HepG2 (cell line): ENCODE measurements around the gene THSD4. TPM values are rescaled to one million over a fixed set of nuclear protein-coding genes. Genes with fewer than 3 reads are reported as not detected.
A peak's percentile ranks its signal among the peaks of the same experiment; 100 is the strongest.

Experiments used
- AGO2 ChIP-seq: fragments of 200-400 bp; formaldehyde crosslinking; optimal IDR thresholded peaks from 2 replicates; pipeline ENCODE3; 2017; ENCODE audit warnings: mild to moderate bottlenecking, low read depth, low read length, moderate library complexity
- CEBPG ChIP-seq: IDR thresholded peaks from 2 replicates; pipeline ENCODE4 v1.6.1; 2016
- CHD2 ChIP-seq: IDR thresholded peaks from 2 replicates; pipeline ENCODE4 v1.6.1; 2011; ENCODE audit warnings: low read depth, low read length, improper control_type of control experiment
- ERF ChIP-seq: IDR thresholded peaks from 2 replicates; pipeline ENCODE4 v1.6.1; 2018; ENCODE audit warnings: missing biosample characterization, missing genetic modification reagents
- HNF4G ChIP-seq, 2 experiments: sonication (generic) in 1 of 2; formaldehyde crosslinking in 1 of 2; IDR thresholded peaks; 2 replicates each; pipeline versions ENCODE4 v1.4.0 to v1.6.1; 2011 to 2020; ENCODE audit warnings: borderline replicate concordance in 2 of 2, low read depth in 2 of 2, mild to moderate bottlenecking in 2 of 2, low read length in 1 of 2, missing genetic modification reagents in 1 of 2, moderate library complexity in 1 of 2
- KLF11 ChIP-seq: IDR thresholded peaks from 2 replicates; pipeline ENCODE4 v1.6.1; 2016; ENCODE audit warnings: missing compliant biosample characterization
- KLF6 ChIP-seq: IDR thresholded peaks from 2 replicates; pipeline ENCODE4 v1.8.0; 2016; ENCODE audit warnings: missing biosample characterization, missing genetic modification reagents
- MTF1 ChIP-seq: sonication (generic); formaldehyde crosslinking; IDR thresholded peaks from 2 replicates; pipeline ENCODE4 v1.5.0; 2020; ENCODE audit warnings: missing genetic modification reagents
- POLR2G ChIP-seq: fragments of 200-400 bp; formaldehyde crosslinking; IDR thresholded peaks from 2 replicates; pipeline ENCODE4 v1.6.1; 2018; ENCODE audit warnings: mild to moderate bottlenecking, low read depth, low read length, moderate library complexity
- SIX1 ChIP-seq: sonication (generic); formaldehyde crosslinking; IDR thresholded peaks from 2 replicates; pipeline ENCODE4 v1.4.0; 2020; ENCODE audit warnings: missing genetic modification reagents, borderline replicate concordance
- SOX13 ChIP-seq, 3 experiments: fragments of 450-650 bp in 1 of 3; sonication (generic) in 1 of 3; formaldehyde crosslinking in 1 of 3; IDR thresholded peaks in 2 of 3; conservative IDR thresholded peaks in 1 of 3; 2 replicates each; pipeline versions ENCODE4 v1.5.0 to v1.6.1; 2016 to 2020; ENCODE audit warnings: antibody characterized with exemption in 1 of 3, mild to moderate bottlenecking in 1 of 3, missing compliant biosample characterization in 1 of 3, missing genetic modification reagents in 1 of 3, moderate library complexity in 1 of 3
- SP2 ChIP-seq: sonication (generic); formaldehyde crosslinking; IDR thresholded peaks from 2 replicates; pipeline ENCODE4 v1.5.1; 2020; ENCODE audit warnings: mild to moderate bottlenecking, missing genetic modification reagents
- SPEN ChIP-seq: sonication (generic); formaldehyde crosslinking; IDR thresholded peaks from 2 replicates; pipeline ENCODE4 v1.5.1; 2020; ENCODE audit warnings: low read depth, mild to moderate bottlenecking, missing genetic modification reagents
- TCF7L2 ChIP-seq: IDR thresholded peaks from 2 replicates; pipeline ENCODE4 v1.6.1; 2011; ENCODE audit warnings: mild to moderate bottlenecking, low read depth, low read length, moderate library complexity
- TEAD3 ChIP-seq: optimal IDR thresholded peaks from 2 replicates; pipeline ENCODE3; 2016; ENCODE audit warnings: borderline replicate concordance
- THYN1 ChIP-seq: sonication (generic); formaldehyde crosslinking; IDR thresholded peaks from 2 replicates; pipeline ENCODE4 v1.8.1; 2023; ENCODE audit warnings: low read depth, mild to moderate bottlenecking, moderate library complexity, missing genetic modification reagents, borderline replicate concordance
- YY1 ChIP-seq: IDR thresholded peaks from 2 replicates; pipeline ENCODE4 v1.6.1; 2011; ENCODE audit warnings: low read length, low read depth, moderate library complexity, mild to moderate bottlenecking; ENCODE audit not compliant: insufficient read depth, insufficient replicate concordance
- ZKSCAN1 ChIP-seq: fragments of 150-350 bp; IDR thresholded peaks from 2 replicates; pipeline ENCODE4 v1.6.1; 2014; ENCODE audit warnings: low read length
- ZNF136 ChIP-seq: sonication (generic); formaldehyde crosslinking; IDR thresholded peaks from 2 replicates; pipeline ENCODE4 v1.8.1; 2022; ENCODE audit warnings: low read depth, mild to moderate bottlenecking, moderate library complexity, missing genetic modification reagents
- ZNF460 ChIP-seq: sonication (generic); formaldehyde crosslinking; IDR thresholded peaks from 2 replicates; pipeline ENCODE4 v1.5.1; 2020; ENCODE audit warnings: missing genetic modification reagents, mild to moderate bottlenecking, borderline replicate concordance
- polyA plus RNA-seq, 8 experiments: library from polyadenylated mRNA; depleted of rRNA in 3 of 8; stranded (reverse) in 7 of 8; unstranded in 1 of 8; fragments of >200 nt; fragmentation: Illumina TruSeq in 4 of 8; extraction: Trizol in 4 of 8; gene quantifications; 2 replicates each; pipeline versions ENCODE4 v1.2.1 to v1.2.3, GENCODE V29; 2011 to 2016; ENCODE audit warnings: low read depth in 4 of 8, missing spikeins in 1 of 8, mixed read lengths in 1 of 8; ENCODE audit not compliant: insufficient read depth in 1 of 8
- total RNA-seq, 5 experiments: library from RNA; depleted of rRNA; stranded (reverse); fragments of >200 nt; fragmentation: Illumina TruSeq; extraction: Trizol; gene quantifications; 2 replicates each; pipeline ENCODE4 v1.2.3, GENCODE V29; 2016; ENCODE audit warnings: low read depth in 1 of 5
- TF ChIP-seq, protein P1 (sequence below): sonication (generic); formaldehyde crosslinking; IDR thresholded peaks from 2 replicates; pipeline ENCODE4 v1.5.0; 2020; ENCODE audit warnings: missing genetic modification reagents, mild to moderate bottlenecking, borderline replicate concordance
- TF ChIP-seq, protein P2 (sequence below): sonication (generic); formaldehyde crosslinking; IDR thresholded peaks from 2 replicates; pipeline ENCODE4 v1.8.1; 2023; ENCODE audit warnings: missing genetic modification reagents, inconsistent platforms, borderline replicate concordance
- TF ChIP-seq, protein P3 (sequence below): sonication (generic); formaldehyde crosslinking; IDR thresholded peaks from 2 replicates; pipeline ENCODE4 v1.5.1; 2020; ENCODE audit warnings: missing genetic modification reagents, mild to moderate bottlenecking, borderline replicate concordance
- TF ChIP-seq, protein P4 (sequence below): sonication (generic); formaldehyde crosslinking; IDR thresholded peaks from 2 replicates; pipeline ENCODE4 v1.4.0; 2020; ENCODE audit warnings: missing genetic modification reagents

THSD4 gene
- total and polyA plus RNA-seq, 2 of the 13 experiments (the other 11 are each of a cell fraction or from before 2014, with no cell fraction given): 0.07 to 0.21 TPM

DNA sequence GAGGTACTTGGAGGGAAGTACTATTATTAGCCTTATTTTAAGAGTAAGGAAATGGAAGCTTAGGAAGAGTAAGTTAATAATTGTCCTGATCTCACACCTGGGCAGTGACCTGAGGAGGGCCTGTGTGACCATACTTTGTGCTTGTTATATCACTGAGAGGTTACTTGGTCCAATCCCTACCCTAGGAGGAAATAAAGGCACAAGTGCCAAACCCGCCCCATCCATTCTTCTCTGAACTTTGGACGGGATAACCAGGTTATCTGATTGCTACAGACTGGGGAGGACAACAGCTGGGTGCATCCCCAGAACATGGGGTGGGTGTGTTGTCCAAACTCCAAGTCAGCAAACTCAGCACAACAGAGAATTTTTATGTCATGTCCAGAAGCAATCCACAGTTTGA, 617.4 kb downstream of the THSD4 start (continued):
- TF ChIP-seq, protein P1, sequence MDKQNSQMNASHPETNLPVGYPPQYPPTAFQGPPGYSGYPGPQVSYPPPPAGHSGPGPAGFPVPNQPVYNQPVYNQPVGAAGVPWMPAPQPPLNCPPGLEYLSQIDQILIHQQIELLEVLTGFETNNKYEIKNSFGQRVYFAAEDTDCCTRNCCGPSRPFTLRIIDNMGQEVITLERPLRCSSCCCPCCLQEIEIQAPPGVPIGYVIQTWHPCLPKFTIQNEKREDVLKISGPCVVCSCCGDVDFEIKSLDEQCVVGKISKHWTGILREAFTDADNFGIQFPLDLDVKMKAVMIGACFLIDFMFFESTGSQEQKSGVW (CRISPR knock-in tag): no peak
- TF ChIP-seq ERF (CRISPR knock-in tag) (no peak), SOX13 (IDR thresholded peaks at IDR 0.05) (no peak), SOX13 (CRISPR knock-in tag; conservative IDR thresholded peaks at IDR 0.05 in 1 of 2, IDR thresholded peaks at IDR 0.05 in 1 of 2) (peak in 1 of 2 experiments; percentile 7; a peak in 1 of 4 replicates), KLF11 (CRISPR knock-in tag) (no peak), CHD2 (no peak), ZNF136 (no peak), TEAD3 (peak; percentile 45), HNF4G (IDR thresholded peaks at IDR 0.05; ENCODE audit: borderline replicate concordance, low read depth, low read length) (peak; percentile 44; the same call in 1 of the 2 replicates), HNF4G (CRISPR knock-in tag; IDR thresholded peaks at IDR 0.05; ENCODE audit: borderline replicate concordance, low read depth) (no peak), AGO2 (no peak), SPEN (CRISPR knock-in tag) (peak; percentile 41; the same call in 1 of the 2 replicates), MTF1 (no peak), YY1 (no peak), SIX1 (CRISPR knock-in tag) (no peak), CEBPG (CRISPR knock-in tag) (0 out of 2 replicates have a peak, but pooled peaks have one; percentile 31), POLR2G (no peak), ZKSCAN1 (no peak), TCF7L2 (no peak), KLF6 (no peak), ZNF460 (CRISPR knock-in tag) (no peak), SP2 (no peak), THYN1 (CRISPR knock-in tag) (no peak)
- TF ChIP-seq, protein P2, sequence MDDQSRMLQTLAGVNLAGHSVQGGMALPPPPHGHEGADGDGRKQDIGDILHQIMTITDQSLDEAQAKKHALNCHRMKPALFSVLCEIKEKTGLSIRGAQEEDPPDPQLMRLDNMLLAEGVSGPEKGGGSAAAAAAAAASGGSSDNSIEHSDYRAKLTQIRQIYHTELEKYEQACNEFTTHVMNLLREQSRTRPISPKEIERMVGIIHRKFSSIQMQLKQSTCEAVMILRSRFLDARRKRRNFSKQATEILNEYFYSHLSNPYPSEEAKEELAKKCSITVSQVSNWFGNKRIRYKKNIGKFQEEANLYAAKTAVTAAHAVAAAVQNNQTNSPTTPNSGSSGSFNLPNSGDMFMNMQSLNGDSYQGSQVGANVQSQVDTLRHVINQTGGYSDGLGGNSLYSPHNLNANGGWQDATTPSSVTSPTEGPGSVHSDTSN (CRISPR knock-in tag): no peak
- TF ChIP-seq, protein P3, sequence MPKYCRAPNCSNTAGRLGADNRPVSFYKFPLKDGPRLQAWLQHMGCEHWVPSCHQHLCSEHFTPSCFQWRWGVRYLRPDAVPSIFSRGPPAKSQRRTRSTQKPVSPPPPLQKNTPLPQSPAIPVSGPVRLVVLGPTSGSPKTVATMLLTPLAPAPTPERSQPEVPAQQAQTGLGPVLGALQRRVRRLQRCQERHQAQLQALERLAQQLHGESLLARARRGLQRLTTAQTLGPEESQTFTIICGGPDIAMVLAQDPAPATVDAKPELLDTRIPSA (CRISPR knock-in tag): no peak
- TF ChIP-seq, protein P4, sequence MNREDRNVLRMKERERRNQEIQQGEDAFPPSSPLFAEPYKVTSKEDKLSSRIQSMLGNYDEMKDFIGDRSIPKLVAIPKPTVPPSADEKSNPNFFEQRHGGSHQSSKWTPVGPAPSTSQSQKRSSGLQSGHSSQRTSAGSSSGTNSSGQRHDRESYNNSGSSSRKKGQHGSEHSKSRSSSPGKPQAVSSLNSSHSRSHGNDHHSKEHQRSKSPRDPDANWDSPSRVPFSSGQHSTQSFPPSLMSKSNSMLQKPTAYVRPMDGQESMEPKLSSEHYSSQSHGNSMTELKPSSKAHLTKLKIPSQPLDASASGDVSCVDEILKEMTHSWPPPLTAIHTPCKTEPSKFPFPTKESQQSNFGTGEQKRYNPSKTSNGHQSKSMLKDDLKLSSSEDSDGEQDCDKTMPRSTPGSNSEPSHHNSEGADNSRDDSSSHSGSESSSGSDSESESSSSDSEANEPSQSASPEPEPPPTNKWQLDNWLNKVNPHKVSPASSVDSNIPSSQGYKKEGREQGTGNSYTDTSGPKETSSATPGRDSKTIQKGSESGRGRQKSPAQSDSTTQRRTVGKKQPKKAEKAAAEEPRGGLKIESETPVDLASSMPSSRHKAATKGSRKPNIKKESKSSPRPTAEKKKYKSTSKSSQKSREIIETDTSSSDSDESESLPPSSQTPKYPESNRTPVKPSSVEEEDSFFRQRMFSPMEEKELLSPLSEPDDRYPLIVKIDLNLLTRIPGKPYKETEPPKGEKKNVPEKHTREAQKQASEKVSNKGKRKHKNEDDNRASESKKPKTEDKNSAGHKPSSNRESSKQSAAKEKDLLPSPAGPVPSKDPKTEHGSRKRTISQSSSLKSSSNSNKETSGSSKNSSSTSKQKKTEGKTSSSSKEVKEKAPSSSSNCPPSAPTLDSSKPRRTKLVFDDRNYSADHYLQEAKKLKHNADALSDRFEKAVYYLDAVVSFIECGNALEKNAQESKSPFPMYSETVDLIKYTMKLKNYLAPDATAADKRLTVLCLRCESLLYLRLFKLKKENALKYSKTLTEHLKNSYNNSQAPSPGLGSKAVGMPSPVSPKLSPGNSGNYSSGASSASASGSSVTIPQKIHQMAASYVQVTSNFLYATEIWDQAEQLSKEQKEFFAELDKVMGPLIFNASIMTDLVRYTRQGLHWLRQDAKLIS (CRISPR knock-in tag): no peak
